Dermis microvascular lymphatic vessel endothelial cell (primary cell): ENCODE measurements around the gene TSSC4. TPM values are rescaled to one million over a fixed set of nuclear protein-coding genes. Genes with fewer than 3 reads are reported as not detected.
A peak's percentile ranks its signal among the peaks of the same experiment; 100 is the strongest.

Source experiments
- DNase-seq, 2 donors: peaks; one replicate each; pipeline versions ENCODE4 v3.0.0 to v3.0.0-alpha.2; 2010; ENCODE audit warnings: low read depth in 2 of 2
- total RNA-seq: library from RNA; depleted of rRNA; stranded (reverse); fragments of >200 nt; gene quantifications from 2 replicates; pipeline ENCODE4 v1.2.1, GENCODE V29; 2014

The TSSC4 gene
- total RNA-seq, 1 donor from 2014 or later = 43.5 TPM

- DNase-seq = no peak
Measured at GRCh38 chr11:2433106-2433925, 32.8 kb downstream of the TSSC4 start.

GRCh38 chr11:2434008-2434407 lies 33.5 kb downstream of the TSSC4 start:
- DNase-seq = no peak

- no peak for DNase-seq
Measured at GRCh38 chr11:2434506-2435255, 34.1 kb downstream of the TSSC4 start.

GRCh38 chr11:2435288-2436012 lies 34.9 kb downstream of the TSSC4 start:
- no peak for DNase-seq

GRCh38 chr11:2436013-2436520 lies 35.5 kb downstream of the TSSC4 start:
- no peak for DNase-seq

- no peak for DNase-seq
Measured at GRCh38 chr11:2436521-2437031, 36.0 kb downstream of the TSSC4 start.

GRCh38 chr11:2437516-2437915 lies 37.0 kb downstream of the TSSC4 start:
- no peak for DNase-seq

GRCh38 chr11:2439820-2440219 lies 39.3 kb downstream of the TSSC4 start:
- DNase-seq = no peak

- DNase-seq = no peak
Measured at GRCh38 chr11:2440646-2441045, 40.1 kb downstream of the TSSC4 start.

- no peak for DNase-seq
Measured at GRCh38 chr11:2441171-2441570, 40.6 kb downstream of the TSSC4 start.

- no peak for DNase-seq
Measured at GRCh38 chr11:2442589-2442988, 42.0 kb downstream of the TSSC4 start.

GRCh38 chr11:2443406-2443805 lies 42.9 kb downstream of the TSSC4 start:
- no peak for DNase-seq

- no peak for DNase-seq
Measured at GRCh38 chr11:2443881-2444820, 43.6 kb downstream of the TSSC4 start, which contains the start of gene TRPM5. Gene TRPM5 (minus strand): TSS chr11:2444514. CDS start chr11:2423036, 21,478 bp downstream.

GRCh38 chr11:2444821-2445745 lies 44.5 kb downstream of the TSSC4 start, which contains the start of gene KCNQ1:
Gene KCNQ1 (plus strand): TSS chr11:2445008. CDS start chr11:2445099, 91 bp downstream.
- peak; percentile 4 to 29 for DNase-seq

GRCh38 chr11:2445746-2446551 lies 45.4 kb downstream of the TSSC4 start:
- DNase-seq = no peak

GRCh38 chr11:2446590-2447252 lies 46.2 kb downstream of the TSSC4 start:
- DNase-seq = no peak

- no peak for DNase-seq
Measured at GRCh38 chr11:2447253-2447950, 46.9 kb downstream of the TSSC4 start.
